Endothelial cell of coronary artery (primary cell): ENCODE measurements around the gene TMPRSS7. TPM values are rescaled to one million over a fixed set of nuclear protein-coding genes. Genes with fewer than 3 reads are reported as not detected.

Source experiments
- total RNA-seq: library from RNA; depleted of rRNA; stranded (reverse); fragments of >200 nt; gene quantifications from 2 replicates; pipeline ENCODE4 v1.2.3, GENCODE V29; 2014

Gene TMPRSS7
- total RNA-seq: not detected in 2 replicates

GRCh38 chr3:112034436-112034835 is at the start of gene TMPRSS7:
Gene TMPRSS7 (plus strand): TSS chr3:112034736. CDS start chr3:112034846, 110 bp downstream.

GRCh38 chr3:111998636-111999483 is 35.7 kb upstream of the TMPRSS7 start, which contains the start of gene TAGLN3:
Gene TAGLN3 (plus strand): TSS chr3:111998922. CDS start chr3:111999423, 501 bp downstream.

GRCh38 chr3:112086076-112086854 is 51.7 kb downstream of the TMPRSS7 start, which contains the start of gene C3orf52:
Gene C3orf52 (plus strand): TSS chr3:112086389. CDS start chr3:112086408, 19 bp downstream.

Other genes with a start within 250 kb of the TMPRSS7 start
- 52.7 and 93.5 TPM in 2 replicates for gene PHLDB2, start 175.5 kb upstream of the TMPRSS7 start, total RNA-seq
- gene ABHD10, start 55.7 kb upstream of the TMPRSS7 start, total RNA-seq: 27.9 and 30.2 TPM in 2 replicates
- gene TAGLN3, start 35.8 kb upstream of the TMPRSS7 start, total RNA-seq: not detected in 2 replicates
- gene C3orf52, start 51.7 kb downstream of the TMPRSS7 start, total RNA-seq: 3.8 and 4.2 TPM in 2 replicates
- not detected in 2 replicates for gene GCSAM, start 98.5 kb downstream of the TMPRSS7 start, total RNA-seq